GM21381 (cell line): ENCODE measurements around the gene ACO2.
"Not testable (repeated sequence)": the region's sequence is repeated elsewhere in the genome, so short reads cannot be mapped to it uniquely, and the experiment has no call there.

Source experiments
- ATAC-seq: cut with Tn5 transposase; IDR thresholded peaks from one replicate; pipeline ENCODE4 v1.9.1; 2021; ENCODE audit warnings: mild to moderate bottlenecking, moderate library complexity; ENCODE audit not compliant: unreplicated experiment

ACO2 gene

DNA sequence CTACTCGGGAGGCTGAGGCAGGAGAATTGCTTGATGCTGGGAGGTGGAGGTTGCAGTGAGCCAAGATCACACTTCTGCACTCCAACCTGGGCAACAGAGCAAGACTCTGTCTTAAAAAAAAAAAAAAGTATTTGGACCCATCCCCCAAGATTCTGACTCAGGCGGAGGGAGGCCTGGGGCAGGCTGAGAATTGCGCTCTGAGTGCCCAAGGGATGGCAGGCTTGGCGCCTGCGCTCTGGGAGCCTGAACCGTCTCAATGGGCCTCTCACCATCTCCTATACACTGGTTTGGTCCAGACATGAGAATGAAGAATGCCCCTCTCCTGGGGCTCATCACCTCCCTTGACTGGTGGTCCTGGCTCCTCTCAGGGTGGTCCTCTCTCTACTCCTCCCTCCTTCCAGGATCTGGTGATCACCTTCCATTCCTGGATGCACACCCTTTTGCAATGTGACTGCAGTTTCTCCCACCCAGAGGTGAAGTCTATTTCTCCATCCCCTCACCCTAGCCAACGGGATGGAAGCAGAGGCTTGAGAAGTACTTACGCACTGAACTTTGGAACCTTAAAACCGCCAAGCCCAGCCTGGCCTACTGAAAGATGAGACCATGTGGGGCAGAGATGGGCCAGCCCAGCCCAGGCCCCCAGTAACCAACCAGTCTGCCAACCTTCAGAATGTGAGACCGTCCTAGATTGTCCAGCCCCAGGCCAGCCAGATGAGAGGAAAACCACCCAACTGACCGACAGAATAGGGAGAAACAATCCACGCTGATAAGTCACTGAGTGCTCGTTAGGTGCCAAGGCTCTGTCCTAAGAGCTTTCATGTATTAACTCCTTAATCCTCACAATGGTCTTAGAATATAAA, 70.5 kb downstream of the ACO2 start:
- no peak for ATAC-seq

DNA sequence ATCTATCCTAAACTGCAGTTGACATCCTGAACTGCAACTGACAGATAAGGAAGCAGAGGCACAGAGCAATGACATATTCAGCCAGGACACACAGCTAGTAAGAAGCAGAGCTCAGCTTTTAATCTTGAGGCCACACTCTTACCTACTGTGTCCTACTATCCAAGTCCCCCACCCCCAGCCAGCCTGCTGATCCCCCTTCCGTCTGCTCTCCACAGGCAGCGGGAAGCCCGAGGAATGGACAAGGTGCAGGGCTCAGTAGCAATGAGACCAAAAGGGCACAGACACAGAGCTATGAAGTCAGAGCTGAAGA, 71.0 kb downstream of the ACO2 start:
- no peak for ATAC-seq

DNA sequence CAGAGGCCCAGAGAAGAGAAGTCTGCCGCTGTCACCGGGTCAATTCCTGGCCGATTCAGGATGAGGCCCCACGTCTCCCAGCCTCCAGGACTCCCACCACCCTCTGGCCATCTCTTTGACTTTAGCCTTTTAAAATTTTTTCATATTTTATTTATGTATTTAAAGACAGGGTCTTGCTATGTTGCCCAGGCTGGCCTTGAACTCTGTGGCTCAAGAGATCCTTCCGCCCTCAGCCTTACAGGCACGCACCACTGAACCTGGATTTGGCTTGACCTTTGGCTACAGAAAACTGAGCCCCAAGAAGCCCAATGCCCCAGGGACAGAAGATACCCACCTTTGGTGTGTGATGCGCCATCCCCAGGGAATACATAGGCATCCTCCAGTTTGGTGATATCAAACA, 71.4 kb downstream of the ACO2 start:
- no peak for ATAC-seq

DNA sequence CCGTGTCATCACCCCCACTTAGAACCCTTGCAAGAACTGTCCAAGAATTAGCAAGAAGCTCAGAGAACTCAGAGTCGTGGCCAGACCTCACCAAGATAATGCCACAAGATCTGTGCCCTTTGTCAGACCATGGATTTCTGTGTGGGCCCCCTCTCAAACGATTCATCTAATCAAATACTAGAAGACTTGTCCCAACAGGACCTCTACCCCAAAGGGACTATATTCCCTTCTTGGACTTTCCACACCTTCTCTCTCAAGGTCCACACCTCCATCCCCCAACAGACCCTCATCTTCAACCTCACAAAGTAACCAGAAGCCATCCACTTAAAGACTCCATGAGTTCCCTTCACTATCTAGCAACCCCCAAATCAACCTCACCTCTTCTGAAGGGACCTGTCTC, 72.6 kb downstream of the ACO2 start:
- ATAC-seq: no peak

DNA sequence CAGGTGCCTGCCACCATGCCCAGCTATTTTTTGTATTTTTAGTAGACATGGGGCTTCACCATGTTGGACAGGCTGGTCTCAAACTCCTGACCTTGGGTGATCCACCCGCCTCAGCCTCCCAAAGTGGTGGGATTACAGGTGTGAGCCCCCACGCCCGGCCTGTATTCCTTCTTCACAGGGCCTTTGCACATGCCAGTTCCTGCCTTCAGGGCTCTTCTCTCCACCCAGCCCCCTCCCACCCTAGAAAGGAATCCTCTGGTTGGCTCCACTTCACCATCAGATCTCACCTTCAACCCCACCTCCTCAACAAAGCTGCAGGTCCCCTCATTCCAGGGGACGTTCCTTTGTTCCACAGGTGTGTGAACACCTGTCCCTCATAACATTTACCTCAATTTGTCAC, 73.3 kb downstream of the ACO2 start:
- no peak for ATAC-seq

DNA sequence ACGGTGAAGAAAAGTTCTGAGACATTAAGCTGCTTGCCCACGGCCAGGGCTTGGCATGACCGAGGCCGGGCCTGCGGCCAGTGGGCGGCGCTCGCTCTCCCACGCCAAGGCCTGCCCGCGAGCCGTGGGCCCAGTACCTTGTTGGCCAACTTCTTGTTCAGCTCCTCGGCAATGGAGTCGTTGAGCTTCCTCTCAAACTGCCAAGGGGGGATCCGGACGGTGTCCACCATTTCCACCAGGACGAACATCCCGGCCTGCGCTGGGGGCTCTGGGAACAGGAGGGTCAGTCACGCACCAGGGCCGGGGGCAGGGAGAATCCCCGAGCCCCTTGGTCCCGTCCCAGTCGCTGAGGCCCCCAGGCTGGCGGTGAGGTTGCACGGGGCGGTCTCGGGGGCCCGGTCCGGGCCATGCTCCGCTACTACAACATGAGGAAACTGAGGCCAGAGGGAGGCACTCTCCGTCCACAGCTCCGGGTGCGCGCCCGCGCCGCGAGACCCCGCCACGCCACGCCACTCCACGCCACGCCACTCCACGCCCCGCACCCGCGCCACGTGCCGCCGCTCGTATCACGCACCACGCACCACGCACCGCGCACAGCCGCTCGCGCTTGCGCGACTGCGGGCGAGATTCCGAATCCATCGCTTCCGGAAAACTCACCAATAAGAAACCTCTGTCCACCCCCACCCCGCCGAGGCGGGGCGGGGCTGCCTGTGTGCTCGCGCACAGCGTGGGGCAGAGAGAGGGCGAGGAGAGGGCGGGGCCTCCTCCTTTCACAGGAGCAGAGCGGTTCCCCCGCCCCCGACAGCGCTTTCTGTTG, 75.1 kb downstream of the ACO2 start, which contains the start of gene POLR3H:
POLR3H (minus strand) TSS at position 617 of the 817 bp plus-strand sequence; CDS start at position 248, 369 bp downstream.
- ATAC-seq: peak; percentile 97

DNA sequence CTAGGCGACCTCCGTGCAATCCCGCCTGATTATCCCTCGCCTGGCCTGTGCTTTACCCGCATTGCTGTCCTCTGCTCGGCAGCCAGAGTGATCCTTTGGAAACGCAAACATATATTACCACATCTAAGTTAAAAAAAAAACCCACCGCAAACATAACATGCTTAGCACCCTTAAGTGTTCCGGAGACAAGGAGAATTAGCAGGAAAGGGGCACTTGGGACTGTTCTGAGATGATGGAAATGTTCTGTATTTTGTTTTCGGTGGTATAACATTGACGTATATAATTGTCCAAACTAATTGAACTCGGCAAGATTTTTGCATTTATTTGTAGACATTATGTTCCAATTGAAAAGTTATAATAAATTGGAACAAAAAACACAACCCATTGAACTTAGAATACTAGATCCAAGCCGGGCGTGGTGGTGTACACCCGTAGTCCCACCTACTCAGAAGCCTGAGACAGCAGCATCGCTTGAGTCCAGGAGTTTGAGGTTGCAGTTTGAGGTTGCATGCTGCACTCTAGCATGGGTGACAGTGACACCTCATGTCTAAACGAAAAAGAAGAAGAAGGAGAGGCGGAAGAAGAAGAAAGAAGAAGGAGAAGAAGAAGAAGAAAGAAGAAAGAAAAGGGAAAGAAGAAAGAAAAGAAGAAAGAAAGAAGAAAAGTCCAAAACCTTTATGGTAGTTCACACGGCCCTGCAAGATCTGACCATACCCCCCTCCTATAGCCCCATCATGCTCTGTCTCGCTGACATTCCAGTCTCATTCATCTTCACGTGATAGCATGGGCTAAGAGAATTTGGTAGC, 76.0 kb downstream of the ACO2 start:
- ATAC-seq: no peak

DNA sequence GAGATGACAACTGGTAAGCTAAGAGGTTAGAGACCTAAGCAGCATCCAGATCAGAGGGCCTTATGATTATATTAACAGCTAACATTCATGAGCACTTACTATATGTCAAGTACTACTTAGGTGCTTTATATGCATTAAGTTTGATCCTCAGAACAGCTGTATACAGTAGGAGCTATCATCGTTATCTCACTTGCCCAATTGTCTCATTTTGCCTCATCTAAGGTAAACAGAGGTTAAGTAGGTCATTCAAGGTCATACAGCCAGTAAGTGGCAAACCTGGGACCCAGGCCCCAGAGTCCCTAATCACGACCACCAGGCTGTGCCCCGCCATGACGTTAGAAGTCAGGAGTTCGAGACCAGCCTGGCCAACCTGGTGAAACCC, 79.9 kb downstream of the ACO2 start:
- ATAC-seq: no peak

DNA sequence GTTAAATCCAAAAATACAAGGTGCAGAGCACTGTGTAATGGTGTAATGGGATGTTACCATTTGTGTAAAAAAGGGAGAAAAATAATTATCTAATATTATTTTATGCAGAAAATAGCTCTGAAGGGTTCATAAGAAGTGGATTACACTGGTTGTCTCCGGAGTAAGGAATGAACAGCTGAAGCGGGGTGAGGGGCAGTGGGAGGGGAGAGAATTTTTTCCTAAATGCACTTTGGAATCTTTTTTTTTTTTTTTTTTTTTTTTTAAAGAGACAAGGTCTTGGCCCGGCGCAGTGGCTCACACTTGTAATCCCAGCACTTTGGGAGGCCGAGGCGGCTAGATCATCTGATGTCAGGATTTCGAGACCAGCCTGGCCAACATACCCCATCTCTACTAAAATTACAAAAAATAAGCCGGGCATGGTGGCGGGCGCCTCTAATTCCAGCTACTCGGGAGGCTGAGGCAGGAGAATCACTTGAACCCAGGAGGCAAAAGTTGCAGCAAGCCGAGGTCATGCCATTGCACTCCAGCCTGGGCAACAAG, 82.1 kb downstream of the ACO2 start:
- no peak for ATAC-seq

DNA sequence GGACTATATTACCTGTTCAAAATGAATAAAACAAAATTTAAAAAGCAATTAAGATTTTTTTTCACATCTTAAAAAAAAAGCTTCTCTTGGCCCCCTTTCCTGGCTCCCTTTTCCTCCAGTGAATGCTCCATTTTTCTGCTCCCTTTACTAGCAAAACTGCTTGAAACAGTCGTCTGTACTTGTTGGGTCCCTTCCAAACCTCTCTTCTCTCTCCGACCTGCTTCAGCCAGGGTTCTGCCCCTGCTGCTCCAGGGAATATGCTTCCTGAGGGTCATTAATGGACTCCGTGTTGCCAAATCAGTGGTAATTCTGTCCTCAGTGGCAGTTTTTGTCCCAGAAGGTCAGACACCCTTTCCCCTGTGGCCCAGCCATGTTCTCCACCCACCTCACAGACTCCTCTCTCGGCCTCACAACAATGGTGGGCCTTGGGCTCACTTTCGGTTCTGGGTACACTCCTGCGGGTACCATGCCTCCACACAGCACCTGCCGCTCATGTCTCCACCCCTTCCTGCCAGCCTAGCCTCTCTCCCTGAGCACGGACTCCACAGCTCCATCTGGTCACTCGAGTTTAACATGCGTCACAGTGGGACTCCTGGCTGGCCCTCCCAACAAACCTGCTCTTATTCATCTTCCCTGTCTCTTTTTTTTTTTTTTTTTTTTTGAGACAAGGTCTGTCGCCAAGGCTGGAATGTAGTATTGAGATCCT, 83.1 kb downstream of the ACO2 start:
- no peak for ATAC-seq

DNA sequence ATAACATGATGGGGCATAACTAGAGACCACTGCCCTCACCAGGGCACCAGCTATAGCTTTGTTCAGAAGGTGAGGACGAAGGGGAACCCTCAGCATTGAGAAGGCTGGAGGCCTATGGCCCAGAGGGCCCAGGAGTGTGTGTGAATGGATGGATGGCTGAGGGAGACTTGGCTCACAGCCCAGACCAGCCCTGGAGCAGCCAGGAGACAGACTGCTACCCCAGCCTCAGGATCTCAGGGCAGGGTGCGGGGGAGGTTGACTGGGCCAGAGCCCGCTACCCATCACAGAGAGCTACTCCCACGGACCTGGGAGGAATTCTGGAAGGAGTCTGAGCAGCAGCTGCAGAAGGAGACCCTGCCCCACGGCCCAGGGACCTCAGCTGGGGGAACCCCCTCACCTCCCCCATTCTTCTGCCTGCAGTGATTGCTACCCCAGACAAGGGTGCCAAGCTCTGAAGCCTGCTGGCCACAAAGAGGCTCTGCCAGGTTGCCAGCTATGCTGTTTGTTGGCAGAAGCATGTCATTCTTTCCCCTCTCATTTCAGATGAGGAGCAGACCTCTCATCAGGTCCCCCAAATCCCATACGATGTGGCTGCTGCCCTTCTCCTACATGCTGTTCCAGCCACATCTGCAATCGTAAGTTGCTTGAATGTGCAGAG, 86.5 kb downstream of the ACO2 start:
- ATAC-seq: no peak

DNA sequence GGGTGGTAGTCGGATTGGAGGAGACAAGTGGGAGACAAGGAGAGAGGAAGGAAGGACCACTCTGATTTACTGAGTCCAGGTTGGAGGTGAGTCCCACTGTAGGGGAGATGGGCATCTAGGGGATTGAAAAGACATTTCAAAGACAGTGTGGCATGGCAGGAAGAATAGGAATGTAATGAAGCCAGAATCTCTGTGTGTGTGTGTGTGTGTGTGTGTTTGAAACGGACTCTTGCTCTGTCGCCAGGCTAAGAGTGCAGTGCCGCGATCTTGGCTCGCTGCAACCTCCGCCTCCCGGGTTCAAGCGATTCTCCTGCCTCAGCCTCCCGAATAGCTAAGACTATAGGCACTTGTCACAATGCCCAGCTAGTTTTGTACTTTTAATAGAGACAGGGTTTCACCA, 87.6 kb downstream of the ACO2 start:
- no peak for ATAC-seq

DNA sequence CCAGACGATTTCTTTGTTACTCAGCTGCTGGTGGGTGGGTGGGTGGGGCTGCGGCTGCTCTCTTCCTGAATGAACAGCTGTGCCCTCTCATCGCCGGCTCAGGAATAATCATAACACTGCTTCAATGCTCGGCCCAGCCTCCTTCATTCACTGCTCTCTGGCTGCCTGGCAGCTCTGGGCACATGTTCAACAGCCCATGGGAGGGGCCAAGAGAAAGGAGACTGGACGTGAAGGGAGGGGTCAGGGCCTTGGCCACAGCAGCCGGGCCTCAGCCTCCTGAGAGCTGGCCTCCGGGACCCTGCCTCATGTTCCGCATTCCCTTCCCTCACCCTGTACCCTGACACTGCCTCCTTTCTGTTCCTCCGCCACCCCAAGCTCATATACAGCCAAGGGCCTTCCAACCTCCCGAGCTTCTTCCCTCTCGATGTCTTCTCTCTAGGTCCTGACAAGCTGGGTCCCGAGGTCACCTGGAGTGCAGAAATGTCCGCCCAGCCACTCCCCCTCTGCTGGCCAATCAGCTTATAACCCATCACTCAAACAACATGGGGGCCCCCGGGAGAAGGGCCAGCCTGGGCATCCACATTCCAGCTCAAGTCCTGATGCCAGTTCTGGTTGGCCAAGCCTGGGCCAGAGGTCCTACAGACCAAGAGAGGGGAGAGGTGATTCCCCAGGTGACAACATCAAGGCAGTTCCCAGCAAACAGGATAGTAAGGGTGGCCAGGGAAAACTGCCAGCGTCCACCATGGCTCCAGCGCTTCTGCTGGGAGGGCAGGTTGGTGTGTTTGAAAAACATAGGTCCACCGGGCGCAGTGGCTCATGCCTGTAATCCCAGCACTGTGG, 88.7 kb downstream of the ACO2 start:
- no peak for ATAC-seq

DNA sequence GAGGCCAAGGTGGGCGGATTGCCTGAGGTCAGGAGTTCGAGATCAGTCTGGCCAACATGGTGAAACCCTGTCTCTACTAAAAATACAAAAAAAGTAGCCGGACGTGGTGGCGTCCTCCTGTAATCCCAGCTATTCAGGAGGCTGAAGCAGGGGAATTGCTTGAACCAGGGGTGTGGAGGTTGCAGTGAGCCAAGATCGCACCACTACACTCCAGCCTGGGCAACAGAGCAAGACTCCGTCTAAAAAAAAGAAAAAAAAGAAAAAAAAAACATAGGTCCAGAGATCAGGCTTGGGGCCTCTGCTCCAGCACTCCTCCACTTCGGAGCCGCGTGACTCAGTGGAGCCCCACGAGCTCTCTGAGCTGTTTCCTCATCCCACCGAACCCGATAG, 89.3 kb downstream of the ACO2 start:
- ATAC-seq: not testable (repeated sequence)

DNA sequence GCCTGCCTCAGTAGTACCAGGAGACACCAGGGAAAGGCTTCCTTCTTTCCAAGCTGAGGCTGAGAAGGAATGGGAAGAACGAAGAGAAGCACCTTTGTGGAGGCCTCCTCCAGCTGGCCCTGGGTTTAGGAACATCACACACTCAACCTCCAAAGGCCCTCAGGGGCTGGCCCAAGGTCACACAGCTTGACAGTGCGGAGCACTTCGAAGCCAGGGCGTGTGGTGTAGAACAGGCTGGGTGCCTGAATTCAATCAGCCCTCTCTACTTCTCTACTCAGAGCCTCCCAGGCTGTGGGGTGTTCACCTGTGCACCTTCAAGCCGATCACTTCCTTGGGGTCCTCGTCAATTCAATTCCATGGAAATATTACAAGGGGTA, 91.2 kb downstream of the ACO2 start:
- ATAC-seq: no peak

DNA sequence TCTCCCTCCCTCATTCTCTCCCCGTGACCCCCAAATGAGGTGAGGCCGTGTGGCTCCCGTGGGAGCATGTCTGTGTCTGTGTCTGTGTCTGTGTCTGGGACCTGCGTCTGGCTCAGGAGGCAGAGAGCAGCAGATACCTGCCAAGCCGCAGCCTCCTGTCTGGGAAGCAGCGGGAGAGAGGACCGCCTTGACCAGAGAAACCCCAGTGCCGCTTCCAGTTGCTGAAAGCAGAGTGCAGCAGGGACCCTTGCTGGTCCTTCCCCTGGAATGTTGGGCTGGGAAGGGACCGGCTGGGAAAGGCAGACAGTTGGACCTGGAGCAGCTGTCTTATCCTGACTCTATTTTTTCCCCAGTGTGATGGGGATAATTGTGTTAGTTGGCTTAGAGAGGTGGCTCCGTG, 92.4 kb downstream of the ACO2 start:
- ATAC-seq: no peak

DNA sequence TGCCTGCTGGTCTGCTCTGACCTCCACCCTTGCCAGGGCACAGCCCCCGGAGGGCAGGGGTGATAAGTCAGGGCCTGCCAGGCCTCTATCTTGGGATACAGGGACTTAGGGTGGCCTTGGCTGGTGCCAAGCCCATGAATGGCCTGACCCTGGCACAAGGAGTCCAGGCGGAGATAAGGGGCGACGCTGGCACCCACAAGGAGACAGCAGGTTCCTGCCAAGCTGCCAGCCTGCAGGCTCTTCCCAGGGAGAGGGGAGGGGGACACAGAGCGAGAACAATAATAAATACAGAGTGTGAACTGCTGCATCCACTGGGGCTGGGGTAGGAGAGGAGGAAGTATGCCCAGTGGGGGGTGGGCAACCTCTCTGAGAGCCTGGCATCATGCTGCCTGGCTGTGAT, 92.9 kb downstream of the ACO2 start:
- ATAC-seq: no peak

DNA sequence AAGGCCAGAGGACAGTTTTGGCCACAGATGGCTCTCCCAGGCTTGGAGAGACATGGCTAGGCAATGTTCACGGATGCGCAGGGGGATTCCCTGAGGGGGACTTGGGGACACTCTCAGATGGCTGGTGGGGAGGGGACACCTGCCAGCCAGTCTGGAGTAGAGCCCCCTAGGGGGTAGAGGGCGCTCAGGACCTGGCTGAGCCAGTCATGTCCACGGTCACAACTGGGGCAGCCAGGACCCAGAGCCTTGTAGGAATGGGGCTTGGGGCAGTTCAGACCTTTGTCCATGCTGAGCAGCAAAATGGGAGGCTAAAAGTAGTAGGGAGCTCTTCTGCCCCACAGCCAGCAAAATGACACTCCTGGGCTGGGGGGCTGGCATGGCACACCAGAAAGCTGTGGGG, 93.5 kb downstream of the ACO2 start:
- no peak for ATAC-seq

DNA sequence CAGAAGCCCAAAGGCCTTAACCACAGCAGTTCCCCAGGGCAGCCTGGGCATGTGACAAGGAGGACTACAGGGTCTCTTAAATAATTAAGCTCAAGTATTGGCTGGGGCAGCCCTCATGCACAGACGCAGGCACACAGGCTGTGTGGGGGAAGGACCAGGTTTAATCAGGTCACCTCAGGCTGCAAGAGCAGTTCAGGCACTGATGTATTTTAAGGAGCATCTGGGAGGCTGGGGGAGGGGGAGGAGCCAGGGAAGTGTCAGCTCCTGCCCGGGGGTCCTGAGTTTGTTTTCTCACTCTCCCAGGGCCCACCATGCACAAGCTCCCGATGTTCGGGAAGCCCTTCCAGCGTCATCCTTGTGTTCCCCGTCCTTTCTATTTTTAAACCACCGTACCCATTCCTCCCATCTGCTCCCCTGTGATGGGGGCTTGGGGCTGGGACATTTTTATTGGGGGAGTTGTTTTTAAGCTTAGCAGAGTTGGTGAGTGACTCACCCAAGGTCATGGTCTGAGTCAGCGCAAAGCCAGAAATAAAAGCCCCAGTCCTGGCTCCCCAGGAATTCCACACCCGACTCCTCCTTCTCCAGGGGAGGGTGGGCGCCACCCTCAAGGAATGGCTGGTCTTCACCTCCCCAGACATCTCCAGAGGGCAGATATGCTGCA, 94.3 kb downstream of the ACO2 start:
- ATAC-seq: no peak
